ENCODE measurements around the gene LRRC49. TPM values are rescaled to one million over a fixed set of nuclear protein-coding genes. Genes with fewer than 3 reads are reported as not detected.

The LRRC49 gene
- total and polyA plus RNA-seq, 2 donors (not counting 3 experiments of a cell fraction or from before 2014, with no cell fraction given): 3.0 to 6.6 TPM

DNA sequence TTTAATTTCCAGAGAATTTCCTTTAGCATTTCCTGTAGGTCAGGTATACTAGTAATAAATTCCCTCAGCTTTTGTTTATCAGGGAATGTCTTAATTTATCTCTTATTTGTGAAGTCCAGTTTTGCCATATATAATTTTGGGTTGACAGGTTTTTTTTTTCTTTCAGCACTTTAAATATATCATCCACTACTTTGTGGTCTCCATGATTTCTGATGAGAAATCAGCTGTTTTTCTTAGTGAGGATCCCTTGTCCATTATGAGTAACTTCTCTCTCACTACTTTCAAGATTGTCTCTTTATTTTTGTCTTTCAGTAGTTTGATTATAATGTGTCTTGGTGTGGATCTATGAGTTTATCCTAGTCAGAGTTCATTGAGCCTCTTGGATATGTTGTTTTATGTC lies 105.7 kb downstream of the LRRC49 start:
- dilution Hi-C loops (cut with MboI; ENCODE audit: extremely low pct_ligation_motif_present, low sequenced_read_pairs) (no loop called here), intact Hi-C loops (cut with micrococcal nuclease) (no loop called here)
- DNase-seq (ENCODE audit: low read depth, low spot score) (no peak), FAIRE-seq (no peak)
- Histone ChIP-seq H3K27ac (ENCODE audit: insufficient read depth, low read depth, low read length) (no peak overlapping the region), H3K36me3 (ENCODE audit: control insufficient read depth in 2 of 2, extremely low read depth in 1 of 2, insufficient read depth in 2 of 2, low read length in 2 of 2) (no peaks in the 10 kb centered on the region), H3K79me2 (ENCODE audit: control insufficient read depth, insufficient read depth, low read length) (no peaks in the 10 kb centered on the region), H3K4me2 (ENCODE audit: insufficient read depth, low read length) (no peak overlapping the region), H2AFZ (ENCODE audit: low read depth, low read length) (no peak overlapping the region), H3K9me1 (replicated peaks; ENCODE audit: control insufficient read depth, extremely low read depth, insufficient read depth, low read length) (no peaks in the 10 kb centered on the region), H3K27me3 (ENCODE audit: control insufficient read depth in 2 of 2, insufficient read depth in 2 of 2, low read length in 2 of 2) (no peaks in the 10 kb centered on the region), H3K4me3 (replicated peaks in 1 of 3; ENCODE audit: insufficient read depth in 1 of 3, low read depth in 1 of 3, low read length in 3 of 3) (no peak overlapping the region), H3K9ac (replicated peaks; ENCODE audit: extremely low read depth, insufficient read depth, low read length) (no peak overlapping the region), H3K4me1 (ENCODE audit: control insufficient read depth, extremely low read depth, insufficient read depth, low read length) (peaks cover 8% of the 10 kb centered on the region), H3K9me3 (replicated peaks; ENCODE audit: control insufficient read depth, insufficient read depth, low read length) (no peaks in the 10 kb centered on the region), H4K20me1 (replicated peaks; ENCODE audit: control insufficient read depth, extremely low read depth, insufficient read depth, low read length) (no peaks in the 10 kb centered on the region)
- ChIA-PET CTCF (no interaction called here), POLR2A (no interaction called here)
- BruUV-seq (replicated peaks): no TSS peak
- no peak for TF ChIP-seq JUN (IDR thresholded peaks at IDR 0.05; ENCODE audit: borderline replicate concordance, insufficient read depth, insufficient read length, low read depth)
- no peak for TF ChIP-seq FOS (IDR thresholded peaks at IDR 0.05; ENCODE audit: borderline replicate concordance, insufficient read depth, low read length)
- TF ChIP-seq POLR2A (IDR thresholded peaks at IDR 0.05; ENCODE audit: low read depth, low read length): no peak
- TF ChIP-seq MYC (IDR thresholded peaks at IDR 0.05; ENCODE audit: low read depth, low read length): no peak
- no peak for TF ChIP-seq GATA2 (IDR thresholded peaks at IDR 0.05; ENCODE audit: insufficient read depth, insufficient read length, low read depth, low read length)
- TF ChIP-seq EZH2 (IDR thresholded peaks at IDR 0.05; ENCODE audit: borderline replicate concordance, low read depth, low read length, severe bottlenecking): no peak
- TF ChIP-seq CTCF (IDR thresholded peaks at IDR 0.05; ENCODE audit: extremely low read depth in 1 of 2, insufficient read depth in 1 of 2, low read depth in 1 of 2, low read length in 2 of 2): no peak
- TF ChIP-seq POLR2AphosphoS5 (IDR thresholded peaks at IDR 0.05; ENCODE audit: insufficient read depth, low read depth, low read length): no peak
- no peak for TF ChIP-seq MAX (IDR thresholded peaks at IDR 0.05; ENCODE audit: insufficient read depth, insufficient read length)
